GM19438 (cell line): ENCODE data around the gene ANKDD1A.

Experiments
- ATAC-seq: cut with Tn5 transposase; IDR thresholded peaks from one replicate; pipeline ENCODE4 v1.9.1; 2021; ENCODE audit warnings: low read depth; ENCODE audit not compliant: unreplicated experiment

The ANKDD1A gene

DNA sequence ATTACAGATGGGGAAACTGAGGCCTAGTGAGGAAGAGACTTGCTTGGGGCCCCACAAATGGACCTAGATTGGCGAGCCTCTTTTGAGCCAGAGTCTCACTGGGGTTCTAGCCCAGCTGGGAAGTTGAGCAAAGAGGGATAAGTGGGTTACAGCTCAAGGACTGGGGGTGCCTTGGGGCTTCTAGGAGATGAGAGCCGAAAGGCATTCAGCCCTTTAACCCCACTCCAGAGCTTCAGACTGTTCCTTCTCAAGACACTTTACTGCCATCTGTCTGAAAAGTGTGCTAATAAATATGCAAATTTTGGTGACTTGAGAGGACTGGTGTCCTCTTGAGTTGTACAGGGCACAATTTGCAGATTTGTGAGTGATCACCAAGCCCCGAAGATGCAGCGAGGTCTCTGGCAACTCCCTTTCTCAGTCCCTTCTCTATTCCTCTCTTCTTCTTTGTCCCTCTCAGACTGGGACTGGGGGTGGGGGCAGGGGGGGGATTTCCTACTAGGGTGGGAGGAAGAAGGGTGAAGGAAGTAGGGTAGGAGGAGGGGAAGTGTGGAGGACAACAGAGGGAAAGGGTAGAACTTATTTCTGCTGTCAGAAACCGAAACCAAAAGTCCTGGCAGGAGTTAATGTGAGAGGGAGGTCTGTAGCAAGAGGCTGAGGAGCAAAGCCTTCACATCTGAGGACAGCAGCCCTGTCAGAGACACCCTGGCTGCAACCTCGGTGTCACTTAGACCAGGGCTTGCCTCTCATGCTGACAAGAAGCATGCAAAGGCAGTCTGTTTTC is 16.2 kb upstream of the ANKDD1A start:
- no peak for ATAC-seq

DNA sequence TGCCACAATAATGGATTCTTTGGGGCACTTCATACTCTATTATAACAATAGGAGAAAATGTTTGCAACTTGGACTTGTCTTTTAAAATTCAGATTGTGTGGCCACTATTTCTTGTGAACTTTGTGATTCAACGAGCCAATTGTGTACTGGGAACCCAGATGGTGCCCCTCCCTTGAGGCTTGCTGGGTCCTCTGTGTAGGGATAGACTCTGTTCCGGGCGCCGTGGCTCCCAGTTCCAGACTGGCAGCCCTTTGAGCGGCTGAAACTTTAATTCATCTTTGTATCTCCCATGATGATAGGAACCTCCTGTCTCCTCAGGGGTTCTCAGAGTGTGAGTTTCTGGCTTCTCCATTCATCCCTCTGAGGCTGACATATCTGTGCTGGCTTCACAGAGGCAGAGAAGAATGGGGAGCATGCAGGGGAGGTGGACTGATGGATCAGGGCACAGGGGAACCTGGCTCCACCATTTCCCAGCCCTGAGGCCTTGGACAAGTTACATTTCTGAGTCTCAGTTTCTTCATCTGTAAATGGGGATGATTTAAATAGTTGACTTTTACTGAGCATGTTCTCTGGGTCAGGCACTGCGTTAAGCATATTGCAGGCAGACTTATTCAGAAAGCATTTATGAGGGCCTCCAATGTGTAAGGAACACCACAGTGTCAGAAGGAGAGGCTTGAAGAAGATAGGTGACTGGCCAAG is 15.2 kb upstream of the ANKDD1A start:
- ATAC-seq, result no peak

DNA sequence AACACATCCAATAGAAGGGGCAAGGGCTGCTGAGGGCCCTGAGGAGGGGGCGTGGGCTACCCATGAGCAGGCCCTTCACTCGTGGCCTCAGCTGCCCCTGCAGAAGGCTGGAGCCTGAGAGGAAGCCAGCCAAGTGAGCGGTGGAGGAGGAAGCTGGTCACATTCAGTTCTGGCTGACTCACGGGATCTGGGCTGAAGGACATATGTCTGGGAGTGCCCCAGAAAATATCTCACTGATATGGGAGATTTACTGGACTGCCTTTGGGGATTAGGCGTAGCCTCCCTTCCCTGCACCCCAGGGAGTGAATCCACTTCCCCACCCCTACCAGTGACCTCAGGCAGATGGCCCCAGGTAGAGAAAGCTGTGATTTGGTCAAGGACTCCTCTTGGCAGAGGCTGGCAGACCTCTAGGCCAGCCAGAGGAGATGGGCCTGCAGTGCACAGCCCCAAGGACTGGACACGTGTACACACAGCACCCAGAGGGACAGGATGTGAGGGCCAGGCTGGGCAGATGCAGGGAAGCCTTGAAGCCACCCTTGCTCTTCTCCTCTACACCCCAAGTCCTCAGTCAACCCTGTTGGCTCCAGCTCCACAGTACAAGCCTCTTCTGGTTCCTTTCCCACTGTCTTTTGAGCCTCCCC is 14.2 kb upstream of the ANKDD1A start:
- no peak for ATAC-seq

DNA sequence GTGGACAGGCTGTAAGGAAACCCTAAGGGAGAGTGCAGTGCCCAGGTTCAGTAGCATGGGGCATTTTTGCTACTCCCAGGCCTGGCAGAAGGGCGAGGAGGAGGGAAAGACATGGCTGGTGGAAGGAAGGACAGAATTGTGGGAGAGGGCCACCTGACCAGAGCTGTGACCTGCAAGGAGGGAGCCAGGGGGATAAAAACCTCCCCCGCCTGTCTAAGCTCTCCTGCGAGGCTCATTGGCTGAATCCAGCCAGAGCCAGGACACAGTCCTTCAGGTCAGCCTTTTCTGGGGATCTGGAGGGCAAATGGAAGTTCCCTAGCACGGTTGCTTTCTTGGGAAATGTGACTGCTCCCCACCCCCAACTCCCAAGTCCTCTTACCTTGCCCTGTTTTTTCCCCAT is 13.3 kb upstream of the ANKDD1A start:
- ATAC-seq, result no peak

DNA sequence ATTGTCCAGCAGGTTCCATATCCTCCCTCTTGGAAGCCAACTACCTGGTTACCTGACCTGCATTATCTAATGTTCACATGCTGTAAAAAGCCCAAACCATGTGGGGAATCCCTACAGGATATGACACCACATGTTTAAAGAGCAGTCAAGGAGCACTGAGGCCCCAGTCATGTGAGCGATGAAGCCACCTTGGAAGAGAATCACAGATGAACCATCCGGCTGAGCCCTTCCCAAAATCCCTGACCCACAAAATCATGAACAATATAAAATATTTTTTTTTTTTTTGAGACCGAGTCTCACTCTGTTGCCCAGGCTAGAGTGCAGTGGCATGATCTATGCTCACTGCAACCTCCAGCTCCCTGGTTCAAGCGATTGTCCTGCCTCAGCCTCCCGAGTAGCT is 10.6 kb upstream of the ANKDD1A start:
- no peak for ATAC-seq

DNA sequence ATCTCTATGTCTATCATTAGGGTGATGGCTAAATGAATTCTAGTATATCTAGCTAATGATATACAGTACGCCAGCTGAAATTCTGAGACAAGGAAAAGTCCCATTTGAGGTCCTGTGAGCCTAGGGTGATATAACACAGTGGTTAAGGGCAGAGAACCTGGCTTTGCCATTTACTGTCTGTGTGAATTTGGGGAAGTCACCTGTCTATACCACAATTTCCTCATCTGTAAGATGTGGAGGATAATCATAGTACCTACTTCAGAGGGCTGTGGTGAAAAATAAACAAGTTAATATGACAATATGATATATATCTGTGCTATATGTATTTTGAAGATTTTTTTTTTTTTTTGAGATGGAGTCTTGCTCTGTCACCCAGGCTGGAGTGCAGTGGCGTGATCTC is 9.8 kb upstream of the ANKDD1A start:
- ATAC-seq, result no peak

DNA sequence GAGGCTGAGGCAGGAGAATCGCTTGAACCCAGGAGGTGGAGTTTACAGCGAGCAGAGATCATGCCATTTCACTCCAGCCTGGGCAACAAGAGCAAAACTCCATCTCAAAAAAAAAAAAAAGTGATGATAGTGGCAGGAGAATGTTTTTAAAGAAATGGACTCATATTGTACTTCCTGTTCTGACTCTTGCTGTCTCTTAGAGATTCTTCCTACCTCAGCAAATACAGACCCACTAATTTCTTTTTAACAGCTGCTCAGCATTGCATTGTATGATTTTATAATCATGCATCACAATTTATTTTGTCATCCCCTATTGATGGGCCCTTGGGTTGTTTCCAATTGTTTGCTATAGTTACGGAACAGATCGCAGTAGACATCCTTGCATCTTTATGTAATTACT is 8.8 kb upstream of the ANKDD1A start:
- no peak for ATAC-seq

DNA sequence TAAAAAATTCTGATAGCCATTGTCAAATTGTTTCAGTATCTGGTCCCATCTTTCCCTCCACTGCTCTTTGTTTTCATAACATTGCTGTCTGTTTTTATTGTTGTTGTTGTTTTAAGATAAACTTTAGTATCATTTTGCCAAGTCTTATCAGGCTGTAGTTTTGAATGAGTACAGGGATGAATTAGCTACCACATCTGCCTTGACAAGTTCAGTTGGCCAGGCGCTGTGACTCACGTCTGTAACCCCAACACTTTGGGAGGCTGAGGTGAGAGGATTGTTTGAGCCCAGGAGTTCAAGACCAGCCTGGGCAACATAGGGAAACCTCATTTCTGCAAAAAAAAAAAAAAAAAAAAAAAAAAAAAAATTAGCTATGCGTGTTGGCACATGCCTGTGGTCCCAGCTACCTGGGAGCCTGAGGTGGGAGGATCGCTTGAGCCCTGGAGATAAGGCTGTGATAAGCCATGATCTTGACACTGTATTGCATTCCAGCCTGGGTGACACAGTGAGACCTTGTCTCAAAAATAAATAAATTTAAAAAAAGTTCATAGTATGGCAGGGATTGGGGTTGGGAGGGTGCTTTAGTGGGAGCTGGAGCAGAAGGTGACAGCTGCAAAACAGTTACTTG is 8.3 kb upstream of the ANKDD1A start:
- ATAC-seq, result no peak

DNA sequence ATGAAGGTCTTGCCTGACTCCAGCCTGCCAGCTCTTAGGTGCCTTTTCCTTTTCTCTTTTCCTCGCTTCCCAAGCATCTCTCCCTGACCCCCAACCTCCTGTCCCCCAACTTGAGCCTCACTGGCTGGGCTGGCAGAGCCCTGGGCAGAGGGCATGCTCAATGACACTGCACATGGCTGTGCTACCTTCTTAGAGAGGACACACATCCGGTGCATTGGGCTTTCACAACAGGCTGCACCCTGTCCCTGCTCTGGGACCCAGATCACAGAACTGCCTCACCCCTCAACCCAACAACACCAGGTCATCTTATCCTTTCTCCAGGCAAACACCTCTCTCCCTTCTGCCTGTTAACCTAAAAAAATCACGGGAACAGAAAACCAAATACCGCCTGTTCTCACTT is 7.5 kb upstream of the ANKDD1A start:
- no peak for ATAC-seq

DNA sequence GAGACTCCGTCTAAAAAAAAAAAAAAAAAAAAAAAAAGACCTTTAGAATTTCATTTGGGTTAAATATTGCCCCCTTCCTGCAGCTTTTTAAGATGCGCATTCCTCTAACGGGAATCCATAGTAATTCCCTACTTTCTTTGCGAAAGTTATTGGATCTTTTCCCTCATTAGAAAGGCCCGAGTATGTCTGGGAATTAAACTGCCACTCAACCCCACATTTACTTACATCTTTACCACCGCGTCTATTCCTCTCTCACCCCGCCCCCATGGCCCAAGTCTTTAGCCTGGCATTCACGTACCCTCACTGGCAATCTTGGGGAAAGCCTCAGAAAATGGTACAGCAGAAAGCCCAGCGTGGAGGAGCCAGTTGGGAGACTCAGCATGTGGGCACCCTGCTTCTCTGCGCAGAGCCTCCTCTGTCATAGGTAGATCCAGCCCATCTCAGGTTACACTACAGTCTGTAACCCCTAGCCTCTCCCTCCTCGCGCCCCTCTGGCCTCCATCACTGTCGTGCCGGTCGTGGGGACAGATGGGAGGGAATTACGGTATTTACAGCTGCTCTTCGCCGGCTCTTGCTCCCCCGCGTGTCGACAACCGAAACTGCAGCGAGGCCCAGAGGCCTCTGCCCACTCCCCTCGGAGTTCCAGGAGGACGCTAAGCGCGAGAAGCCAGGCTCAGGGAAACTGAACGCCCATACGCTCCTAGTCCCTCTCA is 6.4 kb upstream of the ANKDD1A start:
- no peak for ATAC-seq

DNA sequence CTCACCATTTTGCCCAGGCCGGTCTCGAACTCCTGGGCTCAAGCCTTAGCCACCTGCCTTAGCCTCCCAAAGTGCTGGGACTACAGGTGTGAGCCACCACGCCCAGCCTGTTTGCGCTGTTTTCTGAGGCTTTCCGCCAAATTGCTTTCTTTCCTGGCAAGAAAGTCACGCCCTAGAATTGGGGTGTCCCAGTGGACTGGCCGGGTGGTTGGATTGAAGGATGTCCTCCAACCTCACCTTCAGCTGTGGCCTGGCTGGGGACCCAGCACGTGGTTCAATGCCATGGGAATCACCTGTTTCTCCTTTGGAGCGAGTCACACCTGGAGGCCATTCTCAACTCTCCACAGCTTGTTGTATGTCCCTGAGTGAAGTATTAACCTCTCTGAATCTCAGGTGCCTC is 5.8 kb upstream of the ANKDD1A start:
- ATAC-seq, result no peak

DNA sequence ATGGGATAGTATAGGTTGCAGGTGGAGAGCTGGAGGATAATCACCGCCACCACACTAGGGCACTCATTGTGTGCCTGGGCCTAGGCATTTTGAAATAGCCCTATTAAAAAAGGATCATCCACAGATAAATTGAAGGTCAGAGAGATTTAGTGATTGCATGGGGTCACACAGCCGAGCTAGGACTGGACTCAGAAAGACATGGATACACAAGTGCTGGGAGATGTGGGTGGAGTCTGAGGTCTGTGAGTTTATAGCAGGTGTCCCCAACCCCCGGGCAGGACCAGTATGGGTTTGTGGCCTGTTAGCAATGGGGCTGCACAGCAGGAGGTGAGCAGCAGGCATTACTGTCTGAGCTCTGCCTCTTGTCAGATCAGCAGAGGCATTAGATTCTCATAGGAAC is 5.3 kb upstream of the ANKDD1A start:
- ATAC-seq, result no peak

DNA sequence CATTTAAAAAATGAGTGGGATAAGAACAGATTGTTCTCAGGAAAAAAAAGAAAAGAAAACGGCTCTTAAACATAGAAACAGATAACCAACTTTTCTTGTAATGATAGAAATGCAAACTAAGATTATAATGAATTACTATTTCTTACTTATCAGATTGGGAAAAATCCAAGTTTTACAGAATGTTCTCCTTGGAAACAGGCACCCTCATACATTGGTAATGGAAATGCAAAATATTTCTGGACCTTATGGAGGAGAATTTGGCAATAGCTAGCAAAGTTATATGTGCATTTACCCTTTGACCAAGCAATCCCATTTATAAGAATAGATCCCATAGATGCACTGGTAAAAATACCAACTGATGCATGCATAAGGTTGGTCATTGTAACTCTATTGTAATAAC is 3.7 kb upstream of the ANKDD1A start:
- ATAC-seq, result no peak

DNA sequence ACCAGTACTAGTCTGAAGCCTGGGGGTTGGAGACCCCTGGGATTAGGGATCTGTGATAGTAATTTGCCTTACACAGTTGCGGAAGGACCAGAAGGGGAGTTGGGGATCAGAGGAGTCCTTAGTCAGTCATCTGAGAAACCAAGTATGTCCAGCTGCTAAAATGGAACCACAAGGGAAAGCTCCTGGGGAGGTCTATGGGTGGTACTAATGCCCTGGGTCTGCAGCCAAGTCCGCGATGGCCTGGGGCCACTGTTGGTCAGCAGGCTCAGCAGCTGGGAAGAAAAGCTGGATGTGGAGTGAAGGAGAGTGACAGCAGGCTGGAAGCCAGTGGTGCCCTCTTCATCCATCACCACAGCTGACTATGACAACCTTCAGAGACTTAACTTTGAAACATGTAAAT is 2.2 kb upstream of the ANKDD1A start:
- no peak for ATAC-seq

DNA sequence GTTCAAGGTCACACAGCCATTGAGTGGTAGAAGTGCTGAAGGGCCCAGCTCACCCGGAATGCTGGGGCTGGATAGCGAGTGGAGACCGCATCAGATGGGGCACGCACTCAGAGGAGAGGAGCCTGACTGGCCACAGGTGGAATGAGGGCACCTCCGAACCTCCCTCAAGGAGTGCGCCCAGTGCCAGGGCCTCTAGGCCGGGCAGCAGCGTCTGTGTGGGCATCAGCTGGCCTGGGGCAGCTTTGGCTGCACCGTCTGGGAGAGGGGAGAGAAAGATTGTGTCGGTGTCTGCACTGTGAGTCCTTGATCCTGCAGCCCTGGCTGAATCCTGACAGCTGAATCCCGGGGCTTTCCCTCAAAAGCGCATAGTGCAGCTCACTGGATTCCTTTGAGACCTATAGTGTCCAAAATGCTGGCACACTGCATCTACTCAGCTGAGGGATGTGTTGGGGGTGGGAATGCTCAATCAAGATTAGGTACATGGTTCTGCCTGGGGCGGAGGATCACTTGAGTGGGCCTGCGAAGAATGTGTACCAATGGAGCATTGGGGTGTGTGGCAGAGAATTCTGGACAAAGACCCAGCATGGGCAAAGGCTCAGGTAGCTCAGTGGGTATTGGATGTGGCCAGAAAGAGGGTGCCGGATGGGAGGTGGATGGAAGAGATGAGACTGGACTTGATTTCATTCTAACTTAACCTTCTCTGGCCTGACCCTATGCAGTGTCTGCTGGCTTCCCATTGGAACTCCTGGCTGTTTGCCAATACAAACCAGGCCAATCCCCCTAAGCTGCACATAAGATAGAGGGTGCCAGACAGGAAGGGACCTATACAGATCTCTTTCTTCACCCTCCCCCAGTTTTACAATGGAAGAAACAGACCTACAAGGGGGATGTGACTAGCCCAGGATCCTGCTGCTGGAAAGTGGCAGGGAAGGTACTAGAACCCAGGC is 950 bp downstream of the ANKDD1A start:
- ATAC-seq, result no peak

DNA sequence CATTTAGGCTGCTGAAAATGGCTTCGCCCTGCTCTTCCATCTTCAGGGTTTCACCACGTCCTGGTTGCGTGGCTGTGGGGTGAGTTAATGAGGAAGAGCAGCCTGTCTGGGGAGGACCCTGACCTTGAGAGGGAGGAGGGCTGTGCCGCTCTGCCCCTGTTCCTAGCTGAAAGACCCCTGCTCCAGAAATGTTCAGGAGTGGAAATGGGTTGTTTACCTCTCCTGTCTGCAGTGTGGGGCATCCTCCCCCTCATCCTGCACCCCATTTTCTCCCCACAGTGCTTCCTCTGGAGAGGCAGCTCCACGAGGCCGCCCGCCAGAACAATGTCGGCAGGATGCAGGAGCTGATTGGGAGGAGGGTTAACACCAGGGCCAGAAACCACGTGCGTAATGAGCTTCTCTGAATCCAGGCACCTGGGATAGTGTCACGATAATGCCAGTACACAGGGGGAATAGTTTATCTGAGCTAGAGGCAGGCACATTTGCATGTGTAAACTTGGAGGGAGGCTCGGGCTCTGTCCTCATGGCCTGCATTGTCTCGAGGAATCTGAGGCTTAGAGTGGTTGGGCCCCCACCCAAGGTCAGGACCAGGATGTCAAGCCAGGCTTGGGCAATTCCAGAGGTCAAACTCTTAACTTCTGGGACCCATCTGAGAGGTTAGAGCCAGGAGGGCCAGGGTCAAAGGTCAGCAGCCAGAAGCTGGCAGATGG is 4.0 kb downstream of the ANKDD1A start:
- no peak for ATAC-seq

DNA sequence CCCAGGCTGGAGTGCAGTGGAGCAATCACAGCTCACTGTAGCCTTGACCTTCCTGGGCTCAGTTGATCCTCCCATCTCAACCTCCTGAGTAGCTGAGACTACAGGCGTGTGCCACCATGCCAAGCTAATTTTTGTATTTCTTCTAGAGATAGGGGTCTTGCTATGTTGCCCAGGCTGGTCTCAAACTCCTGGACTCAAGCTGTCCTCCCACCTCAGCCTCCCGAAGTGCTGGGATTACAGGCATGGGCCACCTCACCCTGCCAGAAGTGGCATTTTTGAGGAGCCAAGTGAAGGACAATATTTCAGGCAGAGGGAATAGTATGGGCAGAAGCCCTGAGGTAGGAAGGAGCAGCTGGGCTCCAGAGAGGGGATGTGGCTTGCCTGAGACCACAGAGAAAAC is 4.7 kb downstream of the ANKDD1A start:
- ATAC-seq, result no peak

DNA sequence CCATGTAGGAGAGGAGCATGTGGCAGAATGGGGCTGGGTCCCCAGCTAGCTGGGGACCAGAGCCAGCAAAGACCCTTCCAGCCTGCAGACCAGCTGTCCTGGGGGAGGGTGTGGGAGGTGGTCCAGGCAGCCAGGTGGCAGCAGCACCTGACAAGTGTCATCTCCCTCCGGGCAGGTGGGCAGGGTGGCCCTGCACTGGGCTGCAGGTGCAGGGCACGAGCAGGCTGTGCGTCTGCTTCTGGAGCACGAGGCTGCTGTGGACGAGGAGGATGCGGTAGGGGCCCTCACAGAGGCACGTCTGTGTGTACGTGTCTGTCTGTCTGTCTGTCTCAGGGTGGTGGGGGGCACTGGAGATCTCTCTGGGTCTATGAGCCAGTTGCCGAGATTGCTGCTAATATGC is 5.5 kb downstream of the ANKDD1A start:
- ATAC-seq, result no peak

DNA sequence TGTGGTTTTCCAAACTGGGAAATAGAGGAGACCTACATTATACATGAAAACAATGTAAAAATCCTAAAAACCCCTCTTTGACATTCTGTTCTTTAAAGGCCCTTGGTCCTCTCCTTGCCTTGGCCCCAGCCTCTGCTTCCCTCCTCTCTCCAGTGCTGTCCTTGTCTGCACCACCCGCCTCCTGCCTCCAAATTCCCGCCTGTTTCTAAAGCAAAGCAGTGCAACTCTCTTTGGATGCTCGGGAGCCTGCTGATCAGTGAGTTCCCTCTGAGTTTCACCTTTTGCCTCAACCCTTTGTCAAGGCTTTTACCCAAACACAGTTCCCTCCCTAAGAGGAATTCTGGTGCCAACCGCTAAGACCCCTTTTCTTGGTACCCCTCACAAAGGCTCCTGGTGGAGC is 8.0 kb downstream of the ANKDD1A start:
- no peak for ATAC-seq
